GM21381 (cell line): Measurements from ENCODE around the gene CALML5.

Experiments
- ATAC-seq: cut with Tn5 transposase; IDR thresholded peaks from one replicate; pipeline ENCODE4 v1.9.1; 2021; ENCODE audit warnings: mild to moderate bottlenecking, moderate library complexity; ENCODE audit not compliant: unreplicated experiment

Gene CALML5

GRCh38 chr10:5533098-5533731 is 33.8 kb upstream of the CALML5 start:
- ATAC-seq: no peak

GRCh38 chr10:5532618-5533097 is 33.3 kb upstream of the CALML5 start:
- no peak for ATAC-seq

GRCh38 chr10:5532307-5532605 is 32.9 kb upstream of the CALML5 start:
- no peak for ATAC-seq

GRCh38 chr10:5531558-5532306 is 32.4 kb upstream of the CALML5 start:
- ATAC-seq: no peak

- no peak for ATAC-seq
Measured at GRCh38 chr10:5530846-5531557, 31.6 kb upstream of the CALML5 start.

- no peak for ATAC-seq
Measured at GRCh38 chr10:5530412-5530806, 31.0 kb upstream of the CALML5 start.

GRCh38 chr10:5529702-5530411 is 30.5 kb upstream of the CALML5 start:
- ATAC-seq: no peak

- no peak for ATAC-seq
Measured at GRCh38 chr10:5528989-5529701, 29.8 kb upstream of the CALML5 start.

GRCh38 chr10:5527332-5528200 is 28.2 kb upstream of the CALML5 start:
- ATAC-seq: no peak

GRCh38 chr10:5526691-5527331 is 27.4 kb upstream of the CALML5 start:
- ATAC-seq: no peak

GRCh38 chr10:5525561-5526341 is 26.4 kb upstream of the CALML5 start:
- no peak for ATAC-seq

- no peak for ATAC-seq
Measured at GRCh38 chr10:5524641-5525560, 25.5 kb upstream of the CALML5 start, which contains the start of gene CALML3. Gene CALML3, plus strand, starts transcription at chr10:5524961. Its CDS starts 125 bp downstream, at chr10:5525086.

GRCh38 chr10:5523796-5524574 is 24.6 kb upstream of the CALML5 start:
- no peak for ATAC-seq

GRCh38 chr10:5522913-5523560 is 23.7 kb upstream of the CALML5 start:
- no peak for ATAC-seq

- ATAC-seq: no peak
Measured at GRCh38 chr10:5519054-5519453, 19.7 kb upstream of the CALML5 start.

GRCh38 chr10:5518143-5518542 is 18.8 kb upstream of the CALML5 start:
- ATAC-seq: no peak
